ENCODE measurements around the gene ZBTB20.

- TF ChIP-seq POLR2A (IDR thresholded peaks at IDR 0.05; ENCODE audit: low read depth, low read length) (no peak), CEBPB (IDR thresholded peaks at IDR 0.05; ENCODE audit: low read depth, low read length) (no peak), CHD1 (IDR thresholded peaks at IDR 0.05; ENCODE audit: low read depth, low read length) (no peak), BHLHE40 (IDR thresholded peaks at IDR 0.05; ENCODE audit: low read depth, low read length) (no peak), SMC3 (IDR thresholded peaks at IDR 0.05; ENCODE audit: low read depth, low read length) (no peak), USF2 (IDR thresholded peaks at IDR 0.05; ENCODE audit: low read depth, low read length) (no peak), RFX5 (IDR thresholded peaks at IDR 0.05; ENCODE audit: low read depth, low read length) (no peak), MXI1 (IDR thresholded peaks at IDR 0.05; ENCODE audit: borderline replicate concordance, low read depth, low read length) (no peak), MAZ (IDR thresholded peaks at IDR 0.05; ENCODE audit: borderline replicate concordance, low read depth, low read length) (no peak), NFE2L2 (IDR thresholded peaks at IDR 0.05; ENCODE audit: low read depth, low read length) (no peak), RAD21 (IDR thresholded peaks at IDR 0.05; ENCODE audit: low read length) (no peak), FOS (IDR thresholded peaks at IDR 0.05; ENCODE audit: low read depth, low read length) (no peak)
- TF ChIP-seq, protein P1, sequence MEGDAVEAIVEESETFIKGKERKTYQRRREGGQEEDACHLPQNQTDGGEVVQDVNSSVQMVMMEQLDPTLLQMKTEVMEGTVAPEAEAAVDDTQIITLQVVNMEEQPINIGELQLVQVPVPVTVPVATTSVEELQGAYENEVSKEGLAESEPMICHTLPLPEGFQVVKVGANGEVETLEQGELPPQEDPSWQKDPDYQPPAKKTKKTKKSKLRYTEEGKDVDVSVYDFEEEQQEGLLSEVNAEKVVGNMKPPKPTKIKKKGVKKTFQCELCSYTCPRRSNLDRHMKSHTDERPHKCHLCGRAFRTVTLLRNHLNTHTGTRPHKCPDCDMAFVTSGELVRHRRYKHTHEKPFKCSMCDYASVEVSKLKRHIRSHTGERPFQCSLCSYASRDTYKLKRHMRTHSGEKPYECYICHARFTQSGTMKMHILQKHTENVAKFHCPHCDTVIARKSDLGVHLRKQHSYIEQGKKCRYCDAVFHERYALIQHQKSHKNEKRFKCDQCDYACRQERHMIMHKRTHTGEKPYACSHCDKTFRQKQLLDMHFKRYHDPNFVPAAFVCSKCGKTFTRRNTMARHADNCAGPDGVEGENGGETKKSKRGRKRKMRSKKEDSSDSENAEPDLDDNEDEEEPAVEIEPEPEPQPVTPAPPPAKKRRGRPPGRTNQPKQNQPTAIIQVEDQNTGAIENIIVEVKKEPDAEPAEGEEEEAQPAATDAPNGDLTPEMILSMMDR (conservative IDR thresholded peaks at IDR 0.05; ENCODE audit: low read depth, low read length): no peak
- TF ChIP-seq, protein P2, sequence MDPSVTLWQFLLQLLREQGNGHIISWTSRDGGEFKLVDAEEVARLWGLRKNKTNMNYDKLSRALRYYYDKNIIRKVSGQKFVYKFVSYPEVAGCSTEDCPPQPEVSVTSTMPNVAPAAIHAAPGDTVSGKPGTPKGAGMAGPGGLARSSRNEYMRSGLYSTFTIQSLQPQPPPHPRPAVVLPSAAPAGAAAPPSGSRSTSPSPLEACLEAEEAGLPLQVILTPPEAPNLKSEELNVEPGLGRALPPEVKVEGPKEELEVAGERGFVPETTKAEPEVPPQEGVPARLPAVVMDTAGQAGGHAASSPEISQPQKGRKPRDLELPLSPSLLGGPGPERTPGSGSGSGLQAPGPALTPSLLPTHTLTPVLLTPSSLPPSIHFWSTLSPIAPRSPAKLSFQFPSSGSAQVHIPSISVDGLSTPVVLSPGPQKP (IDR thresholded peaks at IDR 0.05; ENCODE audit: borderline replicate concordance, low read depth, low read length): no peak
Measured at GRCh38 chr3:114308830-114309229, 838.3 kb downstream of the ZBTB20 start.

Data from IMR-90 (cell line).